HG03103 (cell line): ENCODE data around the gene FAAP20.
A peak's percentile ranks its signal among the peaks of the same experiment; 100 is the strongest.

Experiments
- ATAC-seq: cut with Tn5 transposase; IDR thresholded peaks from one replicate; pipeline ENCODE4 v1.9.1; 2021; ENCODE audit warnings: low read depth; ENCODE audit not compliant: unreplicated experiment

Gene FAAP20

GRCh38 chr1:2197707-2198165 lies 3.2 kb upstream of the FAAP20 start:
- no peak for ATAC-seq

- ATAC-seq = no peak
Measured at GRCh38 chr1:2196901-2197638, 2.5 kb upstream of the FAAP20 start.

- no peak for ATAC-seq
Measured at GRCh38 chr1:2195785-2196184, 1.2 kb upstream of the FAAP20 start.

- peak; percentile 42 for ATAC-seq
Measured at GRCh38 chr1:2194898-2195673, 514 bp upstream of the FAAP20 start.

- ATAC-seq = no peak
Measured at GRCh38 chr1:2193514-2194281, 874 bp downstream of the FAAP20 start.

- no peak for ATAC-seq
Measured at GRCh38 chr1:2192031-2192995, 2.3 kb downstream of the FAAP20 start.

- ATAC-seq = no peak
Measured at GRCh38 chr1:2190491-2190976, 4.0 kb downstream of the FAAP20 start.

GRCh38 chr1:2189459-2190425 lies 4.8 kb downstream of the FAAP20 start:
- ATAC-seq = no peak

- ATAC-seq = no peak
Measured at GRCh38 chr1:2188336-2188735, 6.2 kb downstream of the FAAP20 start.

GRCh38 chr1:2187619-2188018 lies 7.0 kb downstream of the FAAP20 start:
- ATAC-seq = no peak

GRCh38 chr1:2186901-2187300 lies 7.7 kb downstream of the FAAP20 start:
- ATAC-seq = no peak

- ATAC-seq = no peak
Measured at GRCh38 chr1:2185880-2186855, 8.4 kb downstream of the FAAP20 start.

- no peak for ATAC-seq
Measured at GRCh38 chr1:2184934-2185333, 9.6 kb downstream of the FAAP20 start.

GRCh38 chr1:2184531-2184930 lies 10.0 kb downstream of the FAAP20 start:
- ATAC-seq = no peak

- ATAC-seq = no peak
Measured at GRCh38 chr1:2183937-2184334, 10.6 kb downstream of the FAAP20 start.

- ATAC-seq = no peak
Measured at GRCh38 chr1:2182376-2182775, 12.2 kb downstream of the FAAP20 start.

GRCh38 chr1:2181752-2182151 lies 12.8 kb downstream of the FAAP20 start:
- ATAC-seq = no peak

GRCh38 chr1:2181271-2181670 lies 13.3 kb downstream of the FAAP20 start:
- no peak for ATAC-seq
